ENCODE data around the gene SMCO2.
A peak's percentile ranks its signal among the peaks of the same experiment; 100 is the strongest.

Gene SMCO2

DNA sequence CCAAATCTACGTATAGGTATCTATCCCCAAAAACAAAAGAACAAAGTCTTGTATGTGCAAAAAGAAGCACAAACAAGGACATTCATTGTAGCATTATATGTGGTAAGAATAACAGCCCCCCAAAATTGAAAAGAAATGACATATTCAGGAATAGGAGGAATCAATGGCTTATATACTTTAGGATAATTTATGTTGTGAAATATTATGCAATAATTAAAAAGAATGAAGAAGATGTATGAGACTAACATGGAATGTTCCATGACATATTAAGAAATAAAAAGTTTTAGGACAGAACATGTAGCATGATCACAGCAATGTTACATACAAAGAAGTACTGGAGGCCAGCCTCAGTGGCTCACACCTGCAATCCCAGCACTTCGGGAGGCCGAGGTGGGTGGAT, 9.1 kb downstream of the SMCO2 start:
- DNase-seq = no peak

DNA sequence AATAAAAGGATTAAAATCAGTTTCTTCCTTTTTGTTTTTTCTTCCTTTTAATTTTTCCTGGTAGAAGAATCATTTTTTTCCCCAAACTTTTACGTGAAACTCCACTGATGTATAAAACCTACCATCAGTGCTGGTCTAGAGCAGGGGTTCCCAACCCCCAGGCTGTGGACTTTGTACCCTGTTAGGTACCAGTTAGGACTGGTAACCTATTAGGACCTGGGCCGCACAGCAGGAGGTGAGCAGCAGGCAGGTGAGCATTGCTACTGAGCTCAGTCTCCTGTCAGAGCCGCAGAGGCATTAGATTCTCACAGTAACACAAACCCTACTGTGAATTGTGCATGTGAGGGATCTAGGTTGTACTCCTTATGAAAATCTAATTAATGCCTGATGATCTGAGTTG, 10.1 kb downstream of the SMCO2 start:
- no peak for DNase-seq

DNA sequence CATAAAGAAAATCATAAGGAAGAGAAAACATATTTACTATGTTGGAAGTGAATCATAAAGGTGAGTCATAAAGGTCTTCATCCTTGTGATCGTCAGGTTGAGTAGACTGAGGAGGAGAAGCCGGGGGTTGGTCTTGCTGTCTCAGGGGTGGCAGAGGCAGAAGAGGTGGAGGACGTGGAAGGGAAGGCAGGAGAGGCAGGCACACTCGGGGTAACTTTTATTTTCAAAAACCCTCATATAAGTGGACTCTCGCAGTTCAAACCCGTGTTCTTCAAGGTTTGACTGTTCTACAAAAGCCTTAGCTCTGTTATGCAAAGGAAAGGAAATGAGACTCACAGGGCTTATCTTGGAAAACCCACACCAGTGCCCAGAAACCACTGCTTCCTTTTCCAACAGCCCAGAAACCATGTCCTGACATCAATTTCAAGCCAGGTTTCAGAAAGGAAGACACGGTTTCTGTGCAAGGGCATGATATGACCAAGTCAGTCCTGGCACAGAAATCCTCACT, 14.0 kb downstream of the SMCO2 start:
- peak; percentile 84 for DNase-seq

DNA sequence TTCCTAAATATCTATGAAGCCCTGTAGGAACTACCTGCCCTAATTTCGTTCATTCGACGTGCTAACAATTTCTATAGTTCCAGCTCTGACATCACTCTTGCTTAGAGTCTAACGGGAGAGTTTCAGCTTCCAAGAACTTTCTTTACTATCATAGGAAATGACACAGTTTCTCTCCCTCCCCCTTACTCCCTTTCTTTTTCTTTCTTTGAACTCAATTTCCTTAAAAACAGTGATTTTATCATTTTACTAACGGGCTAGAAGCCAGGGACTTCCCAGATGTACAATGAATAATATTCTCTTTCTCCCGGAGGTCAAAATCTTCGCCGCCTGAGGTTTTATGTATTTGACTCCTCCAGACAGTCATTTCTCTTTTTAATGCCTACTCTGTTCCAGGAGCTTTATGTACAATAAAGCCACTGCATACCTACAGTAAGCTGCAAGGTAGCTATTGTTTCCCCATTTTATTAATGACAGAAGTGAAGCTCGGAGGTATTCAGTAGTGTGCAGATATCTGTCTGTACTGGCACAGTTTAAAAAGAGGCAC, 15.7 kb downstream of the SMCO2 start:
- peak; percentile 22 for DNase-seq

DNA sequence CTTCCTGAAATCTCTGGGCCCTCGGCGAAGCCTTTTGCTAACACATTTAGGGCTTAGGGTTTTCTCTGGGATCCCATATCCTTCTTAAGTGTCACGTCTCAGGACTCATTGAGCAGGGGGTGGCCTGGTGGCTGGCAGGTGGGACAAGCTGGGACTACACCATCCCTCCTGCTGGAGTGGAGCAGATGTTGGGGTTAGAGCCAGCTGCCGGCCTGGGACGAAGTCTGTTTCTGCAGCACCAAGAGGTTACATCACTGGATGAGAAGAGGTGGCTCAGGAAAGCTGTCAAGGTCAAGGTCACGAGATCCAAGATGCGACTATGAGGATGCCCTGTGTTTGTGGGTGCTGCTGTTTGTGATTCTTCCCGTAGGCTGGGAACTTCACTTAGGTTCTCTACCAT, 16.3 kb downstream of the SMCO2 start:
- no peak for DNase-seq

DNA sequence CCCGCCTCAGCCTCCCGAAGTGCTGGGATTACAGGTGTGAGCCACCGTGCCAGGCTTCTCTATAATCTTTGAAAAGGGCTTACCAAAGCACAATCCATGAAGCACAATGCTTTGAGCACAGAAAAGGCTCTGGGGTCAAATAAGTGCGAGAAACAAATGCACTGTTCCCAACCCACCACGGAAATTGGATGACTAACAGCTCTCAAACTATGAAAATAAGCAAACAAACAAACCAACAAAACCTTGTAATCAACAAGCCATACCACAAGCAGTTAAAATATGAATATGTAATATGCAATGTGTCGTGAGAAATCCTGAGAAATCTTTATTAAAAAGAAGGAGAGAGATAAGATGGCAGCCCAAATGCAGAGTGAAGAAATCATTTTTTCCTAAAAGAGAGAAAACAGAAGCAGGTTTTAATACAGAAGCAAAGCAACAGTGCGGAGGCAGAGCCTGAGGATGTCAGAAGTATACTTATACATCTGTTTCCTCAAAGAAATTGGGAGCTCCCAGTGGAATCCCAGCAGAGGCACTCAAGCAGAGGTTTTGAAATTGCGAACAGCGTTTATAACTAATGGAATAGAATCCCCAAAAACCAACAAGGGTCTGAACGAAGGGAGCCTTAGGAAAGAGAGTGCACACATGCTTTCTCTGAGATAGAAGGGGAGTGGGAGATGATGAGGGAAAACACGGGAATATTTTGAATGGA, 17.1 kb downstream of the SMCO2 start:
- no peak for DNase-seq

DNA sequence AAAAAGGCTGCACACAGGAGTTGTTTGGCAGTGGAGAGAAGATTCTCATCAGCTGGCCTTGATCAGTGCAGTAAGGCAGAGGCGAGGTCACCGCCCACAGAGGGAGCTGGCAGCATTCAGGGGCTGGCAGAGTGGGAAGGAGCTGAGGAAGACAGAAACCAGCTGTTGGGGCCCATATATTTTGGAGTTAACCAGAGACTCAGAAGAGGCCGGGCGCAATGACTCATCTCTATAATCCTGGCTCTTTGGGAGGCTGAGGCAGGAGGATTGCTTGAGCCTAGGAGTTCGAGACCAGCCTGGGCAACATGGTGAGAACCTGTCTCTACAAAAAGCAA, 17.7 kb downstream of the SMCO2 start:
- DNase-seq = no peak

DNA sequence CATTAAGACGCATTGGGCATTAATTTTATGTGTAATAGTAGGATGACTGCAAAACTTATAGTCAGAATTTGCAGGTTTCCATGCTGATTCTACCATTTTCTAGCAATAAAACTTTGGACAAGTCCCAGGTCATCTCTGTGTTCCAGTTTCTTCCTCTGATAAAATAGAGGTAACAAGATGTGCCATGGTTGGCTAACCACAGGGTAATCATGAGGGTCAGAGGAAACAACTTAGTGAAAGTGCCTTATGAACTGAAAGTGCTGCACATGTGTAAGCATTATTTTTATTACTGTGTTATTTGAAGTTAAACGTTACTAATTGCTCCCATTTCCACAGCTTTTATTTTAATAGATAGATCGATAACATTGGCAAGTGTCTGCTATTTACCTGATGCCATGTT, 21.1 kb downstream of the SMCO2 start:
- DNase-seq = no peak

DNA sequence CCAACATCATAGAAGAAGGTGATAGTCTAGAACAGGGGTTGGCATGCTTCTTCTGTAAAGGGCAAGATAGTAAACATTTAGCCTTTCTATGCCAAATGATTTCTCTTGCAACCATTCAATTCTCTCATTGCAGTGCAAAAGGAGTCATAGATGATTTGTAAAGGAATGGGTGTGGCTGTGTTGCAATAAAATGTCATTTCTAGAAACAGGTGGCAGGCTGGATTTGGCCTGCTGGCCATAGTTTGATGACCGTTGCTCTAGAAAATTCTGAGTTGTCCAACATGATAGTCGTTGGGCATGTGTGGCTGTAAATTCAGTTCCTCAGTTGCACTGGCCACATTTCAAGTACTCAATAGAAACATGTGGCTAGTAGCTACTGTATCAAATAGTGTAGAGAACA, 21.7 kb downstream of the SMCO2 start:
- DNase-seq = no peak

DNA sequence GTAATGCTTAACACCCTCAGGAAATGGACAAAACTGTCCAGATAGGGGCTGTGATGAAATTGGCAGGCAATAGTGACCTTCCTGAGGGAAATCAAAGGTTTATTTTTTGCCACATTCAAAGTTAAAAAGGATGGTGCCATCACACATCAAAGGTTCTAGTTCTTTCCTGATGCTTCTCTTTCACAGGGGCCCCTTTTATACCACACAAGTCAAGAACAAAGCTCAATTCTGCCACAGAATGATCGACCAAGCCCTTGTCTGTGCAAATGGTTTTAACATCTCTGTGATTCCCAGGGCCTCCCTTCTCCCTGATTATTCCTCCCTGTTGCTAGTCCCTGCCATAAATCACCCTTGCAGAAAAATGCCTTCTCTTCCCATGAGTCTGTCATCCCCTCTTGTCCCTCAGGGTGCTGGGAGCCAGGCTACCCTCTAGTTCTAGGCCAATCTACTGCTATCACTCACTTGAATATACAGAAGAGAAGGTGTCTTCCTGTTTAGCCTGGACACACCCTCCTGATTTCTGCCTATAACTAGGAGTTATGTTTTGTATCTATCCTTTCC, 22.7 kb downstream of the SMCO2 start:
- DNase-seq = no peak

DNA sequence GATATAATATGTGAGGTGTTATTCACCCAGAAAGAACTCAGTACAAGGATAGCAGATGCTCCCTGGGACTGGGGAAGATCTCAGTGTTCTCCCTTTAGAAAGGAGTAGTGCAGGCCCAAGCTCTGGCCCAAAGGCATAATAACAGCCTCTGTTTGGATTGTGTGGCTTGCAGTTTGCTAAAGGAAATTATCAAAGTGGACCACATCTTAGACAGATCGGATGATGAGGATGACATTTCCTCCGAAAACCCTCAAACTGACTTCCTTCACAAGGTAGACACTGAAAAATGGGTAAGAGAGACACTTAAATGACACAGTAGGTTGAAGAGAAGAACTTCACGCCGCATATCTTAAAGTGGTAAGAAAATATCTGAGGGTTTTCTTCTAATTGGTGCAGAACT, 26.1 kb downstream of the SMCO2 start:
- DNase-seq = no peak

DNA sequence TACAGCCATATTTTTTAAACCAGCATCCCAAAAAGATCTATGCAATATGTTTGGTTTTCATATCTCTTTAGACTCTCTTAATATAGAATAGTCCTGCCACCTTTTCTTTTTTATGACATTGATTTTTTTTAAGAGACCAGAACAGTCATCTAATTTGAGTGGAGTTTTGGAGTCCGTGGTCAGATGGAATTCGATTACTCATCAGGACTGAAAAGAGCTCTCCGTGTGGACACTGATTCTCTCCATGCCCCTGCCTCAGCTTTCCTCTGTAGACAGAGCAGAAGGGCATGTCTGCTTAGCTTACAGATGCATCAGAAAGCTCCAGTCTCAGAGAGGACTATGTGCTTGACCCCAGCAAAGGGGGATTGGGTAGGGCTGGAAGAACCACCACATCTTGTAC, 27.8 kb downstream of the SMCO2 start:
- DNase-seq = no peak

DNA sequence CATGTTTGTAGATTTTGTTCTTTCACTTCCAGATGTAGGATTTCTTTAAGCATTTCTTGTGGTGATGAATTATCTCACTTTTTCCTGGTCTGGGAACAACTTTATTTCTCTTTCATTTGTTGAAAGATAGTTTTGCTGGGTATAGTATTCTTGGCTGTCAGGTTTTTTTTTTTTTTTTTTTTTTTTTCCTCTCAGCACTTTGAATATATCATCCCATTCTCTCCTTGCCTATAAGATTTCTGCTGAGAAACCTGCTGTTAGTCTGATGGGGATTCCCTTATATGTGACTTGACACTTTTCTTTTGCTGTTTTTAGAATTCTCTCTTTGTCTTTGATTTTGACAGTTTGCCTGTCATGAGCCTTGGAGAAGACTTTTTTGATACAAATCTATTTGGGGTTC, 30.5 kb downstream of the SMCO2 start:
- DNase-seq = no peak

DNA sequence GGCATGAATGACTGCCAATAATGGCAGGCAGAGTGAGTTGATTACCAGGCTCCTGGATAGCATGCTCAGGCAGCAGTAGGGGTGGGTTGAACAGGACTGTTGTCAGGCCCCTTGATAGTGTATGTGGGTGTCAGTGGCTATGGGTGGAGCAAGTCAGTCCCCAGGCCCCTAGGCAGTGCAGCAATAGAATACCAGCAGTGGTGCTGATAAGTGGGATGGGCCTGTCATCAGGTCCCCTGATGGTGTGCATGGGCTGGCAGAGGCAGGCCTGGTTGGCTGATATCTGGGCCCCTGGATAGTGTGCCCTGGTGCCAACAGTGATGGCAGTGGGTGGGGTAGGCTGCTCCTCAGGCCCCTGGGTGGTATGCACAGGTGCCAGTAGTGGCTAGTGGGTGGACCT, 32.4 kb downstream of the SMCO2 start:
- no peak for DNase-seq

DNA sequence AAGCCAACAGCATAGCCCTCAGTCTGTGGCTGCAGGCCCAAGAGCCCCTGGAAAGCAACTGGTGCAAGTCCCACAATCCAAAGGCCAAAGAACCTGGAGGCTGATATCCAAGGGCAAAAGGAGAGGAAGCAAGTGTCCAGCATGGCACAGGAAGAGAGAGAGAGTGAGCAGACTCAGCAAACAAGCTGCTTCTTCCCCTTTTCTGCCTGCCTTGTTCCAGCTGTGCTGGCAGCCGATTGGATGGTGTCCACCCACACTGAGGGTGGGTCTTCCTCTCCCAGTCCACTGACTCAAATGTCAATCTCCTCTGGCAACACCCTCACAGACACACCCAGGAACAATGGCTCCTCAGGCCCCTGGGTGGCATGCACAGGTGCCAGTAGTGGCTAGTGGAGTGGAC, 33.5 kb downstream of the SMCO2 start:
- DNase-seq = no peak

DNA sequence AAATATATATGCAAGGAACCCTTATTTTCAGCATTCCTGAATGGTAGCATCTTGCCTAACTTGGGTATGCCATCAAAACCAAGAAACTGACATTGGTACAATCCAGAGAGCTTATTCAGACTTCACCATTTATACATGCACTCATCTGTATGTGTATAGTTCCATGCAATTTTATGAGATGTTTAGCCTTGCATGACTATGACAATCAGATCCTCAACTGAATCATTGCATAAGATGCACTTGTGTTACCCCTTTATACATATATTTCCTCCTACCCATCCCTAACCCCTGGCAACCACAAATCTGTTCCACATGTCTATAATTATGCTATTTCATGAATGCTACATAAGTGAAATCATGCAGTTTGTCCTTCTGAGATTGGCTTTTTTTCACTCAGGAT, 40.4 kb downstream of the SMCO2 start:
- DNase-seq = no peak

DNA sequence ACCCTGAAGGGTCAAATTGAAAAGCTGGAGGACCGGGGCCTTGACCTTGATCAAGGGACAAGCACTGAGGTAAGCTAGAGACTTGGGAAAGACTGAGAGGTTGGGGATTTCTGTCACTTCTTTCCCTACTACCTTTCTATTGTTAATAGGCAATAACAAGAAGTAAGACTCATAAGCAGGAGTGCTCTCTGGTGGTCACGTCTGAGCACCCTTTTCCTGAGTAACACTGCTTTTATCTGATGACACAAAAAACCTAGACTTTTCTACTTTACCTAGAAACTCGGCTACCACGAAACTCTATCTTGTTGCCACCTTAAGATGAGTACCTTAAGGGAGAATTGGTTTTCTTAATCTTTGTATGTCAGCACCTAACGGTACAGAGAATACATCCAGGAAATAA, 41.9 kb downstream of the SMCO2 start:
- DNase-seq = no peak

DNA sequence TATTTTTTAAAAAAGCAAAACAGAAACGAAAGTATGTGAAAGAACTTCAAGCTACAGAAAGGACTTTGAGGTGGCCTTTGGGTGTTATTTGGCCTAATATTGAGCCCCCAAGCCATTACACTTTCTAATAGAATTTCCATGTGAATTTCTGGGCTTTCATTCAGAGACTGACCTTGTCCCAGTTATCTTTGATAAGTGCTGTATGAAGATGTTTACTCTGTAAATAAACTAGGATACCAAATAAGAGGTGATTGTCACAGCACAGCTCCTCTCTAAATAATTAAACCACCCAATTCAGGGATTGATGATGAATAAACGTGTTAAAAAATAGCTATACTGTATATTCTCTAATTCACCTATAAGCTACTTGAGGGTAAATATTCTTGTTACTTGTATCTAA, 44.7 kb downstream of the SMCO2 start:
- DNase-seq = no peak

DNA sequence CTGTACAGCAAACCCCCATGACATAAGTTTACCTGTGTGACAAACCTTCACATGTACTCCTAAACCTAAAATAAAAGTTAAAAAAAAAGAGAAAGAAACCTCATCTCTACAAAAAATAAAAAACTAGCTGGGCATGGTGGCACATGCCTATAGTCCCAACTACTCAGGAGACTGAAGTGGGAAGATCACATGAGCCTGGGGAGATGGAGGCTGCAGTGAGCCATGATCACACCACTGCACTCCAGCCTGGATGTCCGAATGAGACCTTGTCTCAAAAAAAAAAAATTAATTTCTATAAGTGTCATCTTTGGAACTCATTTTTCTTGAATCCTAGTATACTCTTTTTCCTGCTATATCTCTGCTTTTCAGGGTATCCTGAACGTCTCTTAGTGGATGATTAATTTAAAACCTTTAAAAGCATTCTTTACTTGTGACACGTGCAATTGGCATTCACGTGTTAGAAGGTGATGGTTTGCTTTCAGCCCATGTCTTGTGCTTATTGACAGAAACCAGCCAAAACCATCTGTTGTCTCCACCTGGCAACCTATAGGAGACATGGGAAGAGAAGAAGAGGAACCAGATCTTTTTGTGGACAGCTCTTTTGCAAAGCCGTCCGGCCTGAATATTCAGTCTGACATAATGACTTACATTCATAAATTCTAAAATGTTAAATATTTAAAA, 46.9 kb downstream of the SMCO2 start:
- DNase-seq = no peak

DNA sequence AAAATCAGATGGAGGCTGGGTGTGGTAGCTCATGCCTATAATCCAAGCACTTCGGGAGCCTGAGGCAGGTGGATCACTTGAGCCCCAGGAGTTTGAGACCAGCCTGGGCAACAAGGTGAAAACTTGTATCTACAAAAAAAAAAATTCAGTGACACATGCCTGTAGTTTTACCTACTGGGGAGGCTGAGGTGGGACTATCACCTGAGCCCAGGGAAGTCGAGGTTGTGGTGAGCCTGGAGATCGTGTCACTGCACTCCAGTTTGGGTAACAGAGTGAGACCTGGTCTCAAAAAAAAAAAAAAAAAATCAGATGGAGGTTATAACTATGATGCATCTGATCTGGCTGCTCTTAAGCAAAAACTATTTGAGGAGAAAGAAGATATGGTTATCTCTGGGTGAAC, 50.9 kb downstream of the SMCO2 start:
- DNase-seq = no peak

DNA sequence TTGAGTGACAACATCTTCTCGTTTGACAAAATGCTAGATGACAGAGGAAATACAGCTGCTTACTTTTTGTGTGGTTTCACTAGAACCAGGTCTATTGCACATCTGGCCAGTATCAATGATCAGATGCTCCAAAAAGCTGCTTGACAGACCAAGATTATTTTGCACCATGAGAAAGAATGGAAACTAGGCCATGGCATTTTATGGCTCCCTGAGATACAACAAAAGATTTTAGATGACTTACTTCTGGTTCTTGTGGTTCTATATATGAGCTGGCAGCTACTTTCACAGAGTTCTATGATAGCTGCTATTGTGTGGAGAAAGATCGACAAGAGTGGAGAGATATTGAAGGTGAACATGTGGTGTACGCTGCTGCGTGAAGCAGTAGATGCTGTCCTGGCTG, 51.6 kb downstream of the SMCO2 start:
- DNase-seq = no peak

DNA sequence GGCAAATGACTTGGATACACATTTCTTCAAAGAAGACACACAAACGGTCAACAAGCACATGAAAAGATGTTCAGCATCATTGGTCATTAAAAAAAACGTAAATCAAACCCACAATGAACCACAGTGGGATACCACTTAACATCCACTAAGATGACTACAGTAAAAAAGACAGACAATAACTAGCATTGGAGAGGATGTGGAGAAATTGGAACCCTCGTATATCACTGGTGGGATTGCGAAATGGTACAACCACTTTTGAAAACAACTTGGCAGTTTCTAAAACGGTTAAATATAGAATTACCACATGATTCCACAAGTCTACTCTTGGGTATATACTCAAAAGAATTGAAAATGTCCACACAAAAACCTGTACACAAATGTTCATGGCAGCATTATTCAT, 52.2 kb downstream of the SMCO2 start:
- no peak for DNase-seq

DNA sequence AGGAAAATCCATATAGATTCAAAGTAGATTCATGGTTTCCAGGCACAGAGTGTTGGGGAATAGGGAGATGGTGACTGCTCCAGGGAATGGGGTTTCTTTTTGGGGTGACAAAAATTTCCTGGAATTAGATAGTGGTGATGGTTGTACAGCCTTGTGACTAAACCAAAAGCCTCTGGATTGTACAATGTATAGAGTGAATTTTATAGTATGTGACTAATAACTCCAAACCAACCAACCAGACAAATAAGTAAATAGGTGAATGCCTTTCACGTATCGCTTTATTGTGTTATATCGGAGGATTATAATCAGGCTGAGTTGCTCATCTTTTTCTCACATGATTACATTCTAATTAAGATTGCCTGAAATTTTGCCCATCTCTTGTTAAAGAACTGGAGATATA, 52.8 kb downstream of the SMCO2 start:
- no peak for DNase-seq

DNA sequence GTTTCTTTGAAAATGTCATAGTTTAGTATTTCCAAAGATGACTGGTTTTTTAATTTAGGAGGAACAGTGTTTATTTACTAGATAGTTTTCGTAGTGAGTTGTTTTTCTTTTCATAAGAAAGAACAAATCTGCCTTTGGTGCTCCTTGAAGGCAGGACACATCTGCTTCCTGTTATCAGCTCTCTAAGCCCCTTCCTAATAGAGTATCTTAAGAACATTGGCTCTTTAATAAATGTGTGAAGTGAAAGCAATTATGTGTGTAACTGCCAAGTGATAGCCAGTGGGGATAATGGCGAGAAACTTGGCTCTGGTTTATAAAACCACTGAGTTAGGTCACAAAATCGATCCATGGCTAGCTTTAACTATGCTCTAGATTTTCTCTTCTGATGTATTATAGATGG, 54.0 kb downstream of the SMCO2 start:
- no peak for DNase-seq

Data from GF-D8 (cell line).